Measurements from ENCODE around the gene DOCK11.

DOCK11 gene

DNA sequence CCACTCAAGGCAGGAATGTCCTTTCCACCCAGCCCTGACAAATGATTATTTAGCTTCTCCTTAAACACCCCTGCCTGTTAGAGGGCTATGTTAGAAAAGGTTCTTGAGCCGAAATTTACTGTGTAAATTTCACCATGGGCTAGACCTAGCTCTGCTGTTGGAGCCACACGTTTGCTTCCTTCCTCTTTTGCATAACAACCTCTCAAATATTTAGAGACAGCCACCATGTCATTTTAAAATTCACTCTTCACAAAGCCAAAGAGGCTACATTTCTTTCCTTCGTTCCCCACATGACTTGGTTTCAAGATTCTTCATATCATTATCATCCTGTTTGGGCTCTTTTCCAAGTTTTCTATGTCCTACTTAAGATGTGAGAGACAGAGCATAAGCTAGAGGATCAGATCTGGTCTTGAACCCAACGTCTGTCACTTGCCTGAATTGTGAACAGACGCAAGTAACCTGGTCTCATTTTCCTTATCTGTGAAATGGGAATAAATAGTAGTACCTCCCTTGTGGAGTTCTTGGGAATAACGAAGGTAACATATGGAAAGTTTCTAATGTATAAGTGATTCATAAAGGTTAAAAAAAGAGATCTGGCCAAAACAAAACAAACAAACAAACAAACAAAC lies 6.7 kb downstream of the DOCK11 start:
- no peak for DNase-seq (ENCODE audit: low read depth in 2 of 2)

GRCh38 chrX:118503260-118504041 lies 7.8 kb downstream of the DOCK11 start:
- no peak for DNase-seq (ENCODE audit: low read depth in 2 of 2)

- no peak for DNase-seq (ENCODE audit: low read depth in 2 of 2)
These were observed 9.0 kb downstream of the DOCK11 start for GRCh38 chrX:118504581-118504980.

DNA sequence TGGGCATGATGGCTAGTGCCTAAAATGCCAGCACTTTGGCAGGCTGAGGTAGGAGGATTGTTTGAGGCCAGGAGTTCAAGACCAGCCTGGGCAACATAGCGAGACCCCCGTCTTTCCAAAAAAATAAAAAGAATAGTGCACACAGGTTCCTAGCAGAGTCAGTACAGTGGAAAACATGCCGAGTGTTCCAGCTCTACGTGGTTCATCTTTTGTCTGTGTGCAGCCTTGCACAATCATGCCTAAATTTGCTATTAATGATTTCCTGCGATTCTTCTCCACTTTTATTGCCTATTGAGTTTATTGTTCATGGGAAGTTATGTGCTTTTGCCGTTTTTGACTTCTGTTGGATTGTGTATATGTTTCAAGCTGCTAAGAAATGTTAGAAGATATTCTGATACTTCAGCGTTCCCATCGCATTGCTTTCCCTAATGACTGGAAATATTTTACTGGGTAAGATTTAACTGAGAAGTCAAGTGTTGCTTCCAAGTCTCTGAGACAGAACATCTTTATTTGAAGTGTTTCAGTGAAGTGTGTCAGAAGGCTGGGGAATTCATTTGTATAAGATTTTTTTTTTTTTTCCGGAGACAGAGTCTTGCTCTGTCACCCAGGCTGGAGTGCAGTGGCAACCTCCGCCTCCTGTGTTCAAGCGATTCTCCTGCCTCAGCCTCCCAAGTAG lies 11.3 kb downstream of the DOCK11 start:
- no peak for DNase-seq (ENCODE audit: low read depth in 2 of 2)

DNA sequence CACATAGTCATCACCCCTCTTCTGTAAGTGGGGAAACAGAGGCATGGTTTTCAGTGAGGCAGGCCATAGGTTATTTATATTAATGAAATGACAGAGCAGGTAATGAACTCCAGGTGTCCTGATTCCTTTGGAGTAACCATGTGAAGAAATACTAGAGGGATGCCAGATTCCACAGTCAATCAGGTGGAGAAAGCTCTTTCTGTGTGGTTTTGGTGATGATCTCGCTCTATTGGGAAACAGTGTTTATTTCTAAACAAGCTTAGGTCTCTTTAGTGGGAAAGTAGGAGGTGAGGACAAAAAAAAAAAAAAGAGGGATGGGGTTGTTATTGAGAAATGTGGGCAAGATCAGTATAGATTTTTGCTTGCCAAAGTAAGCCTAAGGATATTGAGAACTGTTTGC lies 12.2 kb downstream of the DOCK11 start:
- no peak for DNase-seq (ENCODE audit: low read depth in 2 of 2)

DNA sequence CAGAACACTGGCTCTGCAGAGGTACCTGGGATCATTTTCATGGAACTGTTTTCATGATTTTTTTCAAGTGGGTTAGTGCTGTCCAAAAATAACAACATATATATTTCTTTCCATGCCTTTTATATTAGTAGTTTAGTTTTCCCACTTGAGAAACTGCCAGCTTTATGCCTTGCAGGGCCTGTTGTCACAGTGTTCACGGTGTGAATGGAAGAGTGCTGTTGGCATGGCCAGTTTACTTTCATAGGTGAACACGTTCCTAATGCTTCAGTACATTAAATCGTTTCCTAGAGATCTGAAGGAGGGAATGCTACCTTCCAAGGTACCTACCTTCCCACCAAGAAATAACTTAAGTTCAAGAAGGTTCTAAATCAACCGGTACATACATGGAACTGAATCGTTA lies 12.6 kb downstream of the DOCK11 start:
- no peak for DNase-seq (ENCODE audit: low read depth in 2 of 2)

- DNase-seq (ENCODE audit: low read depth in 2 of 2) = no peak
These were observed 13.0 kb downstream of the DOCK11 start for GRCh38 chrX:118508635-118509034.

GRCh38 chrX:118510111-118510510 lies 14.5 kb downstream of the DOCK11 start:
- DNase-seq (ENCODE audit: low read depth in 2 of 2) = no peak

GRCh38 chrX:118513120-118513898 lies 17.7 kb downstream of the DOCK11 start:
- no peak for DNase-seq (ENCODE audit: low read depth in 2 of 2)

GRCh38 chrX:118519411-118520215 lies 24.0 kb downstream of the DOCK11 start:
- no peak for DNase-seq (ENCODE audit: low read depth in 2 of 2)

DNA sequence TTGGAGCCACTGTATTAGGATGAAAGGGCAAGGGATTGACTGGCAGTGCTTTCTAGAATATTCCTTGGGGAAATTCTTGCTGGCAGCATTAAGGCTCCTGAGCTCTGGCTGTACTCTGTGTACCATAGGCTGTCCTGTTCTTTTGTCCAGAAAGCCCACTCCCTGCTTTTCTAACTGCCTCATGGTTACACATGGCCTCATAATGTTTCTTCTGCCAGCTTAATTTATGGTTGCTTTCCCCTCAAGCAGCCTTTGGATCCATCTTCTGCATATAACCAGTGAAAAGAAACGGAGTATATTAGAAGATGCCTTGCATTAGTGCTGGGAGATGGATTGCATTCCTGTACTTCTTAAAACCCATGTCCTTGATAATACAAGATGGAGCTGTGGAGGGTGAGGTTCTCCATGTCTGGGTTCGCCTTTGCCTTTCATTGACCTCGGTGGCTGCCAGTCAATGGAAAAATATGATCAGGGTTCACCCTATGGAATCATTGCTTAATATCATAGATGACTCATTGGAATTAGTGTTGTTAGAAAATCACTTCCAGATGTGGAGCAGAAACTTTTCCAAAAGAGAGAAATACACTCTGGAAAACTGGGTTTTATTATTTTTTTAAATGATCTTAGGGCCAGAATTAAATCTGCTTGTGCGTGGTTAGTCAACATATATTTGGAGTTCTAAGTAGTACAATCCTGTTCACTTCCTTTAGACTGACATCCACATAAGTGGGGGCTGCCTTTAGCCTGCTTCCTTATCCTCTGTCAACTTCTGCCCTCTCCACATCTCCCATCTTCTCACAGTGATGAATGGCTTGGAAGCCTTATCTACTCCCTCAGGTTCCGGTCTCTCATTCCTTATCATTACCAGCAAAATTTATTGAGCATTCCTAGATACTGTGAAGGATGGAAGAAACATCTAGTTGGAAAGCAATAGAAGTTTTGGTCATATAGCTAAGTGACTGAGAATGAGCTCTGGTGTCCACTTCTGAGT lies 24.9 kb downstream of the DOCK11 start:
- no peak for DNase-seq (ENCODE audit: low read depth in 2 of 2)

GRCh38 chrX:118521435-118521834 lies 25.8 kb downstream of the DOCK11 start:
- DNase-seq (ENCODE audit: low read depth in 2 of 2) = no peak

GRCh38 chrX:118522230-118522926 lies 26.8 kb downstream of the DOCK11 start:
- no peak for DNase-seq (ENCODE audit: low read depth in 2 of 2)

GRCh38 chrX:118523920-118524319 lies 28.3 kb downstream of the DOCK11 start:
- DNase-seq (ENCODE audit: low read depth in 2 of 2) = peak in 1 of 2 donors; percentile 9

GRCh38 chrX:118524344-118524743 lies 28.7 kb downstream of the DOCK11 start:
- no peak for DNase-seq (ENCODE audit: low read depth in 2 of 2)

DNA sequence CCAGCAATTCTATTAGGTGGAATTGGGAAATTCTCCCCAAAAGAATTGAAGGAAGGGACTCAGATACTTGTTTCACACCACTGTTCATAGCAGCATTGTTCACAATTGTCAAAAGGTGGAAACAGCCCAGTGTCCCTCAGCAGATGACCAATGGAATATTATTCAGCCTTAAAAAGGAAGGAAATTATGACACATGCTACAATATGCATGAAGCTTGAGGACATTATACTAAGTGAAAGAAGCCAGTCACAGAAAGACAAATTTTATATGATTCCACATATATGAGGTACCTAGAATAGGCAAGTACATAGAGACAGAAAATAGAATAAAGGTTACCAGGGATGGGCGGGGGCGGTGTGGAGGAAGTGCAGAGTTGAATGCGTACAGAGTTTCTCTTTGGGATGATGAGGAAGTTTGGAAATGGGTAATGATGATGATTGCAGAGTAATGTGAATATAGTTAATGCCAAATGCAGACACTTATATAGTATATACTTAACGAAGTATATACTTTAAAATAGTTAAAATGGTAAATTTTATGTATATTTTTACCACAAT lies 29.6 kb downstream of the DOCK11 start:
- no peak for DNase-seq (ENCODE audit: low read depth in 2 of 2)

DNA sequence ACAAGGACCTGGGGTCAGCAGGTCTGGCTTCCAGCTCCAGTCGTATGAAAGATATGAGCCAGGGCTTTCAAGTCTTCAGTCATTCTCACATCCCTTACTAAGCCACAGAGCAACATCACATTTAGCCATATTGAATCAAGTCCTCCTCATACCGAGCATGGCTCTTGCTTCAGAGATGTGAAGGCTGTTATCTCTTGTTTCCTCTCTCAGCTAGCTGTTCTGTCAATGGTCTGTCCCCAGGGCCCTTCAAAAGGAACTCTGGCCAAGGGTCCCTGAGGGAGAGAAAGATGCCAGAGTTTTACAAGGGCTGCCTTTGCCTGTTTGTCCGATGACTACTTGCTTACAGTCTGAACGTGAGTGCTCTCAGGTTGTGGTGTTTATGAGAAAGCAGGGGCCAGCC lies 30.5 kb downstream of the DOCK11 start:
- DNase-seq (ENCODE audit: low read depth in 2 of 2) = no peak

DNA sequence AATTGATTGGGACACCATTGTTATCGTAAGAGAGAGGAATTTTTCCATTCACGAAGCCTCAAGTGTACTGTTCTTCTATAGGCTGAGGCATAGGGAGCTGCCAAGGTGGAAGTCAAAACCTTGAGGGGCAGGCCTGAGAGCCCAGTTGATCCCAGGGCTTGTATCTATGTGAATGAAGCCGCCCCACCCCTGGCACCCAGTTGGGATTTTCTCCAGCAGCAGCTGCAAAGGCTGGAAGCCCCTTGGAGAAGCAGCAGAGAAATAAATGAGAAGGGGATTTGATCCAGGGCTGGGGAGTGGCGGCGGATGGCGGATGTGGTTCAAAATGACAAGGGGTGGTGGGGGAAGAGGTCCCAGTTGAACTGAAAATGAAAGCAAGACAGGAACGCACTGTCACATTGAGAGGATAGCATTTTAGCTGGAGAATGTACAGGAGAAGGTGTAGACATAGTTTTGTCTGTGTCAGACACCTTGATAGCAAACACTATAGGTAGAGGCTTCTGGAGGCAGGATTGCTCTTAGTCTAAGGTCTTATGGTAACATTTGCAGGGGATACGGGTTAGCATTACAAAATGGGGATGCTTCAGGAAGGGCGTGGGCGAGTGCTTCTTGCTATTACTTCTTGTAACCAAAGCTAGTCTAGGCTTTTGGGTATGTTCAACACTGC lies 32.6 kb downstream of the DOCK11 start:
- DNase-seq (ENCODE audit: low read depth in 2 of 2) = peak; percentile 29 to 30
